D341Med (cell line): Measurements from ENCODE around the gene TMCO4.

Experiments used
- DNase-seq: peaks from one replicate; pipeline ENCODE4 v3.0.0; 2012; ENCODE audit warnings: low spot score

Gene TMCO4

GRCh38 chr1:19775317-19775716 is 24.4 kb downstream of the TMCO4 start:
- no peak for DNase-seq

GRCh38 chr1:19774180-19774785 is 25.4 kb downstream of the TMCO4 start:
- DNase-seq: no peak

GRCh38 chr1:19773485-19773884 is 26.2 kb downstream of the TMCO4 start:
- DNase-seq: no peak

GRCh38 chr1:19772053-19772452 is 27.7 kb downstream of the TMCO4 start:
- no peak for DNase-seq

- DNase-seq: no peak
Observed at GRCh38 chr1:19771350-19771749, 28.4 kb downstream of the TMCO4 start.

- no peak for DNase-seq
Observed at GRCh38 chr1:19770436-19771190, 29.1 kb downstream of the TMCO4 start.

GRCh38 chr1:19769211-19769932 is 30.3 kb downstream of the TMCO4 start:
- DNase-seq: no peak

- no peak for DNase-seq
Observed at GRCh38 chr1:19768353-19769210, 31.1 kb downstream of the TMCO4 start.

- no peak for DNase-seq
Observed at GRCh38 chr1:19765623-19766022, 34.1 kb downstream of the TMCO4 start.

GRCh38 chr1:19764848-19765247 is 34.9 kb downstream of the TMCO4 start:
- DNase-seq: no peak

- DNase-seq: peak; percentile 81
Observed at GRCh38 chr1:19762175-19762779, 37.4 kb downstream of the TMCO4 start.

- DNase-seq: no peak
Observed at GRCh38 chr1:19759740-19760089, 40.0 kb downstream of the TMCO4 start.

GRCh38 chr1:19758227-19758830 is 41.4 kb downstream of the TMCO4 start:
- no peak for DNase-seq

GRCh38 chr1:19757641-19758040 is 42.1 kb downstream of the TMCO4 start:
- DNase-seq: no peak

GRCh38 chr1:19756480-19756879 is 43.2 kb downstream of the TMCO4 start:
- no peak for DNase-seq

- peak; percentile 42 for DNase-seq
Observed at GRCh38 chr1:19754482-19754881, 45.2 kb downstream of the TMCO4 start.

- DNase-seq: no peak
Observed at GRCh38 chr1:19752083-19752696, 47.5 kb downstream of the TMCO4 start.

GRCh38 chr1:19750882-19751276 is 48.8 kb downstream of the TMCO4 start:
- DNase-seq: no peak

- no peak for DNase-seq
Observed at GRCh38 chr1:19750101-19750881, 49.4 kb downstream of the TMCO4 start.

- DNase-seq: no peak
Observed at GRCh38 chr1:19749685-19750084, 50.0 kb downstream of the TMCO4 start.
